GM12878 (cell line): ENCODE results near the gene CSMD2. TPM values are rescaled to one million over a fixed set of nuclear protein-coding genes. Genes with fewer than 3 reads are reported as not detected.

Experiments
- ATAC-seq: fragments of 200-7000 bp; cut with Tn5 transposase; 3 replicates; pipeline ENCODE4 v1.9.1; 2020; ENCODE audit warnings: mild to moderate bottlenecking, moderate library complexity
- BruUV-seq: library from RNA; stranded (reverse); fragments of 400-500 nt; replicated peaks from 2 replicates; lab custom pipeline; 2021; lab: Mats Ljungman, UMichigan
- CTCF ChIA-PET: fragments of 300-600 bp; sonication (Branson Sonifier 250); formaldehyde crosslinking; extraction: SDS; loops from one replicate; lab custom pipeline; 2021; ENCODE audit warnings: inconsistent platforms; lab: Yijun Ruan, JAX
- POLR2A ChIA-PET: fragments of 350-600 bp; formaldehyde crosslinking; extraction: SDS; loops from one replicate; lab custom pipeline; 2021; ENCODE audit warnings: inconsistent platforms; lab: Charles Lee
- RAD21 ChIA-PET: fragments of 300-600 bp; sonication (Branson Sonifier 250); formaldehyde crosslinking; loops from one replicate; lab custom pipeline; 2023; ENCODE audit warnings: antibody characterized with exemption; ENCODE audit not compliant: unreplicated experiment; lab: Charles Lee
- SMC1A ChIA-PET: fragments of 300-600 bp; sonication (Branson Sonifier 250); formaldehyde crosslinking; loops from one replicate; lab custom pipeline; 2023; ENCODE audit not compliant: unreplicated experiment, uncharacterized antibody; lab: Charles Lee
- DNase-seq: peaks from one replicate; pipeline ENCODE4 v3.0.0-alpha.2; 2011; ENCODE audit warnings: low read depth, low spot score
- FAIRE-seq: peaks from 3 replicates; lab custom pipeline; 2011; peaks lifted over from hg19 to GRCh38; lab: Jason Lieb, UNC
- H2AFZ ChIP-seq: 2 replicates; pipeline ENCODE4 v1.6.0; 2011; ENCODE audit warnings: low read depth, low read length, control low read depth; ENCODE audit not compliant: control insufficient read depth
- H3K27ac ChIP-seq: 2 replicates; pipeline ENCODE4 v1.5.1; 2011; ENCODE audit warnings: control low read depth; ENCODE audit not compliant: control insufficient read depth, insufficient read depth
- H3K27me3 ChIP-seq, 2 experiments: replicated peaks in 1 of 2; 2 replicates each; pipeline versions ENCODE4 v1.6.0 to v1.6.1; 2011; ENCODE audit warnings: low read length in 1 of 2; ENCODE audit not compliant: control insufficient read depth in 2 of 2, insufficient read depth in 2 of 2
- H3K36me3 ChIP-seq, 2 experiments: 2 replicates each; pipeline ENCODE4 v1.5.1; 2011; ENCODE audit warnings: low read length in 1 of 2; ENCODE audit not compliant: control insufficient read depth in 2 of 2, insufficient read depth in 2 of 2
- H3K4me1 ChIP-seq: 2 replicates; pipeline ENCODE4 v1.6.1; 2011; ENCODE audit warnings: mild to moderate bottlenecking, low read length, moderate library complexity, mixed read lengths; ENCODE audit not compliant: control insufficient read depth, insufficient read depth
- H3K4me2 ChIP-seq: 2 replicates; pipeline ENCODE4 v1.6.0; 2011; ENCODE audit warnings: control low read depth; ENCODE audit not compliant: control insufficient read depth, insufficient read depth
- H3K4me3 ChIP-seq: fragments of 200-600 bp; sonication (generic); 2 replicates; pipeline ENCODE4 v1.5.1; 2016
- H3K79me2 ChIP-seq: 2 replicates; pipeline ENCODE4 v1.6.0; 2011; ENCODE audit warnings: low read length; ENCODE audit not compliant: control insufficient read depth, insufficient read depth
- H3K9ac ChIP-seq: 2 replicates; pipeline ENCODE4 v1.8.0; 2011; ENCODE audit warnings: low read length, control low read depth, mixed read lengths; ENCODE audit not compliant: control insufficient read depth, insufficient read depth
- H3K9me3 ChIP-seq: replicated peaks from 3 replicates; pipeline ENCODE4 v1.5.1; 2011; ENCODE audit warnings: mild to moderate bottlenecking, low read length; ENCODE audit not compliant: control insufficient read depth, insufficient read depth
- H4K20me1 ChIP-seq: 2 replicates; pipeline ENCODE4 v1.6.0; 2011; ENCODE audit not compliant: control insufficient read depth, insufficient read depth
- FOS ChIP-seq: IDR thresholded peaks from 3 replicates; pipeline ENCODE4 v1.6.1; 2011; ENCODE audit warnings: borderline replicate concordance; ENCODE audit not compliant: insufficient read length; ENCODE audit errors: extremely low read depth
- IKZF2 ChIP-seq, 2 experiments: fragments of 450-650 bp; IDR thresholded peaks; 2 replicates each; pipeline ENCODE4 v1.6.1; 2017; ENCODE audit warnings: mild to moderate bottlenecking in 2 of 2, moderate library complexity in 2 of 2
- KDM1A ChIP-seq: fragments of 200-600 bp; sonication (generic); IDR thresholded peaks from 2 replicates; pipeline ENCODE4 v1.6.1; 2016; ENCODE audit warnings: borderline replicate concordance
- NFIC ChIP-seq: IDR thresholded peaks from 2 replicates; pipeline ENCODE4 v1.6.1; 2012; ENCODE audit warnings: low read depth, mild to moderate bottlenecking, inconsistent platforms, low read length, moderate library complexity
- REST ChIP-seq: IDR thresholded peaks from 2 replicates; pipeline ENCODE4 v1.6.1; 2012; ENCODE audit warnings: mild to moderate bottlenecking, low read depth, low read length
- SIX5 ChIP-seq: IDR thresholded peaks from 2 replicates; pipeline ENCODE4 v1.6.1; 2011; ENCODE audit warnings: mild to moderate bottlenecking, low read depth, low read length, moderate library complexity; ENCODE audit not compliant: severe bottlenecking
- USF1 ChIP-seq: IDR thresholded peaks from 2 replicates; pipeline ENCODE4 v1.6.1; 2011; ENCODE audit warnings: borderline replicate concordance, low read depth, mild to moderate bottlenecking, moderate library complexity, mixed read lengths, low read length; ENCODE audit not compliant: insufficient read depth; ENCODE audit errors: extremely low read length
- WGBS: methylation state at CpG from one replicate; pipeline ENCODE4 v1.1.6; 2016; ENCODE audit warnings: low lambda C conversion rate; ENCODE audit not compliant: insufficient replicate concordance, insufficient coverage; ENCODE audit errors: missing lambda C conversion rate; 5-methylcytosine and 5-hydroxymethylcytosine counted together
- in situ Hi-C: fragments of 300-500 bp; cut with MboI; formaldehyde crosslinking; loops from 9 replicates; pipeline ENCODE4 v1.14.3; 2018; ENCODE audit warnings: mixed read lengths
- intact Hi-C: fragments of 100-400 bp; cut with micrococcal nuclease; formaldehyde crosslinking; loops from one replicate; pipeline ENCODE4 v1.14.2; 2022; ENCODE audit not compliant: unreplicated experiment
- polyA plus RNA-seq, 11 experiments: library from polyadenylated mRNA; depleted of rRNA in 4 of 11; unstranded in 6 of 11; stranded (reverse) in 5 of 11; fragments of >200 nt; fragmentation: Nextera tagmentation in 4 of 11; fragmentation: Illumina TruSeq in 1 of 11; extraction: Ambion mirVana in 4 of 11; extraction: Trizol in 1 of 11; gene quantifications; 1 replicate in 1 of 11; 2 replicates in 10 of 11; pipeline versions ENCODE4 v1.2.1 to v1.2.3, GENCODE V29; 2011 to 2016; ENCODE audit warnings: inconsistent platforms in 2 of 11, missing spikeins in 2 of 11, low read depth in 1 of 11
- total RNA-seq, 4 experiments: library from RNA; depleted of rRNA in 3 of 4; stranded (reverse); fragments of >200 nt in 3 of 4; fragmentation: Illumina TruSeq in 1 of 4; extraction: Trizol in 1 of 4; gene quantifications; 2 replicates each; pipeline versions ENCODE4 v1.2.1 to v1.2.3, GENCODE V29; 2013 to 2021
- TF ChIP-seq, protein P1 (sequence below): fragments of 450-650 bp; IDR thresholded peaks from 2 replicates; pipeline ENCODE4 v1.6.1; 2016; ENCODE audit warnings: mild to moderate bottlenecking, moderate library complexity, borderline replicate concordance

Gene CSMD2
- total and polyA plus RNA-seq, 10 of the 15 experiments (the other 5 are each of a cell fraction or from before 2014, with no cell fraction given) = under 0.01 TPM; not detected in 9

- no peaks in the 10 kb centered on the region for H3K36me3 ChIP-seq
- H3K4me1 ChIP-seq = no peaks in the 10 kb centered on the region
- no peak for ATAC-seq
- SMC1A ChIA-PET = no interaction called here
- no peak overlapping the region for H3K4me2 ChIP-seq
- intact Hi-C loops = no loop called here
- no peak overlapping the region for H3K27ac ChIP-seq
- no peak overlapping the region for H3K4me3 ChIP-seq
- POLR2A ChIA-PET = no interaction called here
- DNase-seq = no peak
- no peak for FAIRE-seq
- H4K20me1 ChIP-seq = no peaks in the 10 kb centered on the region
- no peak overlapping the region for H2AFZ ChIP-seq
- no TSS peak for BruUV-seq
- TF ChIP-seq USF1 = no peak
- CTCF ChIA-PET = no interaction called here
- H3K9me3 ChIP-seq = no peaks in the 10 kb centered on the region
- RAD21 ChIA-PET = no interaction called here
- no peaks in the 10 kb centered on the region for H3K79me2 ChIP-seq
- H3K9ac ChIP-seq = no peak overlapping the region
- in situ Hi-C loops = no loop called here
- H3K27me3 ChIP-seq = peaks cover 0 to 2% of the 10 kb centered on the region in 2 experiments; a peak in 3 of 4 replicates
- WGBS = 21% methylated on average over 2 of the region's 2 CpGs
These were observed 649.4 kb downstream of the CSMD2 start for GRCh38 chr1:33515607-33516006.

DNA sequence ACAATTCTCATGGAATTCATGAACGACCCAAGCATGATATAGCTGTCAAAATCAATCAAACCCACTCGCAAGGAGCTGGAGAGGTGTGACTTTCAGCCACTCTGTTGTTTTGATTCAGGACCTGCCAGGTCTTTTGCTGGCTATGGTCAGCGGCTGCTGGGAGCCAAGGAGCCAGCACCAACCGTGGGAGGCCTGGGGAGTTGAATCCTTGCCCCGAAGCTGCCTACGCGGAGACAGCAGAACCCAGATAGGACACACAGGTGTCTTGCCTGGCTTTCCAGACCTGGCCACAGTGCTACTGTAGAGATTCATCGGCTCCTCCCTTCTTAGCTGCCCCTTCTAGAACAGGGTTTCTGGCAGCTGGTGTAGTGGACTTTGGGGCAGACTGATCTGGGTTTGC lies 649.9 kb downstream of the CSMD2 start:
- H3K27me3 ChIP-seq = peaks cover 0 to 2% of the 10 kb centered on the region in 2 experiments; a peak in 3 of 4 replicates
- no peak for ATAC-seq
- H3K4me1 ChIP-seq = no peaks in the 10 kb centered on the region
- RAD21 ChIA-PET = no interaction called here
- H3K9me3 ChIP-seq = no peaks in the 10 kb centered on the region
- H3K27ac ChIP-seq = no peak overlapping the region
- no peaks in the 10 kb centered on the region for H3K36me3 ChIP-seq
- no peak for FAIRE-seq
- 46% methylated on average over 8 of the region's 8 CpGs for WGBS
- H2AFZ ChIP-seq = no peak overlapping the region
- in situ Hi-C loops = no loop called here
- TF ChIP-seq IKZF2 (IDR thresholded peaks at IDR 0.05) (no peak), KDM1A (no peak), NFIC (no peak), REST (no peak), FOS (no peak), SIX5 (no peak)
- TF ChIP-seq, protein P1, sequence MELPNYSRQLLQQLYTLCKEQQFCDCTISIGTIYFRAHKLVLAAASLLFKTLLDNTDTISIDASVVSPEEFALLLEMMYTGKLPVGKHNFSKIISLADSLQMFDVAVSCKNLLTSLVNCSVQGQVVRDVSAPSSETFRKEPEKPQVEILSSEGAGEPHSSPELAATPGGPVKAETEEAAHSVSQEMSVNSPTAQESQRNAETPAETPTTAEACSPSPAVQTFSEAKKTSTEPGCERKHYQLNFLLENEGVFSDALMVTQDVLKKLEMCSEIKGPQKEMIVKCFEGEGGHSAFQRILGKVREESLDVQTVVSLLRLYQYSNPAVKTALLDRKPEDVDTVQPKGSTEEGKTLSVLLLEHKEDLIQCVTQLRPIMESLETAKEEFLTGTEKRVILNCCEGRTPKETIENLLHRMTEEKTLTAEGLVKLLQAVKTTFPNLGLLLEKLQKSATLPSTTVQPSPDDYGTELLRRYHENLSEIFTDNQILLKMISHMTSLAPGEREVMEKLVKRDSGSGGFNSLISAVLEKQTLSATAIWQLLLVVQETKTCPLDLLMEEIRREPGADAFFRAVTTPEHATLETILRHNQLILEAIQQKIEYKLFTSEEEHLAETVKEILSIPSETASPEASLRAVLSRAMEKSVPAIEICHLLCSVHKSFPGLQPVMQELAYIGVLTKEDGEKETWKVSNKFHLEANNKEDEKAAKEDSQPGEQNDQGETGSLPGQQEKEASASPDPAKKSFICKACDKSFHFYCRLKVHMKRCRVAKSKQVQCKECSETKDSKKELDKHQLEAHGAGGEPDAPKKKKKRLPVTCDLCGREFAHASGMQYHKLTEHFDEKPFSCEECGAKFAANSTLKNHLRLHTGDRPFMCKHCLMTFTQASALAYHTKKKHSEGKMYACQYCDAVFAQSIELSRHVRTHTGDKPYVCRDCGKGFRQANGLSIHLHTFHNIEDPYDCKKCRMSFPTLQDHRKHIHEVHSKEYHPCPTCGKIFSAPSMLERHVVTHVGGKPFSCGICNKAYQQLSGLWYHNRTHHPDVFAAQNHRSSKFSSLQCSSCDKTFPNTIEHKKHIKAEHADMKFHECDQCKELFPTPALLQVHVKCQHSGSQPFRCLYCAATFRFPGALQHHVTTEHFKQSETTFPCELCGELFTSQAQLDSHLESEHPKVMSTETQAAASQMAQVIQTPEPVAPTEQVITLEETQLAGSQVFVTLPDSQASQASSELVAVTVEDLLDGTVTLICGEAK = no peak
- TF ChIP-seq, all 136 proteins: peak for 0
- Histone ChIP-seq H3K9ac (no peak overlapping the region), H3K4me3 (no peak overlapping the region), H4K20me1 (no peaks in the 10 kb centered on the region), H3K4me2 (no peak overlapping the region), H3K79me2 (no peaks in the 10 kb centered on the region)
- no TSS peak for BruUV-seq
- POLR2A ChIA-PET = no interaction called here
- CTCF ChIA-PET = no interaction called here
- DNase-seq = no peak
- intact Hi-C loops = no loop called here
- SMC1A ChIA-PET = no interaction called here
